Right lobe of liver (tissue), 4 donors: ENCODE measurements around the gene TNRC6C.

Experiments
- CTCF ChIP-seq, 4 donors: fragments of 200-600 bp in 3 of 4; fragments of 450-650 bp in 1 of 4; IDR thresholded peaks; one replicate each; pipeline versions ENCODE4 v1.5.1 to v1.8.0; 2016 to 2022; ENCODE audit warnings: antibody characterized with exemption in 4 of 4, mild to moderate bottlenecking in 2 of 4
- POLR2A ChIP-seq: fragments of 450-650 bp; IDR thresholded peaks from one replicate; pipeline ENCODE4 v1.6.1; 2017; ENCODE audit warnings: antibody characterized with exemption, mild to moderate bottlenecking
- donor health status: DM: no; HTN: no; CAD: no.
- donor health status: DM: no; HTN: no; CAD: no.
- donor health status: DM: no; HTN: yes; CAD: no.

GRCh38 chr17:78131172-78132083 lies 172.9 kb downstream of the TNRC6C start:
- TF ChIP-seq CTCF (IDR thresholded peaks at IDR 0.05), result no peak
- no peak for TF ChIP-seq POLR2A
